GM18861 (cell line): ENCODE measurements around the gene HYI.

Experiments used
- ATAC-seq: cut with Tn5 transposase; IDR thresholded peaks from one replicate; pipeline ENCODE4 v1.9.1; 2021; ENCODE audit not compliant: unreplicated experiment

The HYI gene

GRCh38 chr1:43405219-43405875 lies 48.4 kb downstream of the HYI start:
- no peak for ATAC-seq

DNA sequence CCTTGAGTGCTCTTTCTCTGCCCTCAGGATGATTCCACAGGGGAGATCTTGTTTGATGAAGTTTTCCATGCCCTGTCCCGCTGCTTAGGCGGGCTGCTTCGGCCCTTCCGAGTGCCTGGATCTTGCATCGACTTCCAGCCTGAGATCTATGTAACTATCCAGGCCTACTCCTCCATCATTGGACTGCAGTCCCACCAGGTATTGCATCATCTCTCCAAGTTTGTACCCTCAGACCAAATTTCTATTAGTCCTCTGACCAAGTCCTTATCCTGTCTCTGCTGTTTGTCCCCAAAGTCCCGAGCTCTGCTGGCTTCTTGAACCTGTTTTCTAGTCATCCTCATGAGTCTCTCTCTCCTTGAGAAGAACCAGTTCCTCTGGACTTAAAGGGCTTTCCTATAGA lies 49.4 kb downstream of the HYI start:
- ATAC-seq: no peak

DNA sequence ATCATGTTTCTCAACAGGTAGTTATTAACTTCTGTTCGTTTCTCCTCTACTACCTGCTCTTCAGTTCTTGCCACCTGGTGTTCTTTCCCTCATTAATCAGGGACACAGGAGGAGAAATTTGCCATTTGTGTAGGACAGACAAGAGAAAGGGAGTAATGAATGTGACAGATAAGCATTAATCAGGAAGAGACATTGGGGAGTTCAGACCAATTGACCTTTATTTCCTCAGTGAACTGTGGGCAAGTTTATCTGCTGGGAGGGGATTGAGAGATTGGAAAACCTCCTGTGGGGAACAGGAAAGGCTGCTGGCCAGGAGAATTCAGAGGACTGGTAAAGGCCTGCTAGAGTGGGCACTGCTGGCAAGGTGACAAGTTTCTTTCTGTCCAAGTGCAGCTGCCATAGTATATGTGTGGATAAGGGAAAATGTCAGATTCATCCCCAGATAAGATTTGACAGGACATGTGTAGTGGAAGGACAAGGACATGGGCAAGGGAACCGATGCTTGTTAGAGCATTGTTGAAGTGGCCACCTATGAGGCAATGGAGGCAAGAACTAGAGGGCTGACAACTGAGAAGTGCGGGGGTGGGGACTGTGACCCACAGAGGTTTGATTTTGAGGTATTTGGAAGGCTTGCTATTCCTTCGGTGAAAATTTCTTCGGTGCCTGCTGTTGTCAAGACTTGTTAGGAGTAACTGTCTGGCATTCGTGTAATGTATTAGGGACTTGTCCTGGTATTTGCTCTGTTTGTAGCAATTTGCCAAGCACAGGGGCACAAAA lies 51.5 kb downstream of the HYI start:
- no peak for ATAC-seq
